ENCODE results near the gene SLC25A23.

GRCh38 chr19:6423499-6424194, 35.9 kb downstream of the SLC25A23 start:
- no peak for TF ChIP-seq CTCF (IDR thresholded peaks at IDR 0.05)
- TF ChIP-seq ZFX (IDR thresholded peaks at IDR 0.05; ENCODE audit: borderline replicate concordance) = no peak
